ENCODE data around the gene MTFMT. TPM values are rescaled to one million over a fixed set of nuclear protein-coding genes. Genes with fewer than 3 reads are reported as not detected.
"Not testable (repeated sequence)": the region's sequence is repeated elsewhere in the genome, so short reads cannot be mapped to it uniquely, and the experiment has no call there.

The MTFMT gene
- total and polyA plus RNA-seq, 2 experiments from 2014 or later, result 16.8 to 18.2 TPM

GRCh38 chr15:65076486-65077290 lies 47.2 kb upstream of the MTFMT start, which contains the start of gene KBTBD13:
TSS of gene KBTBD13 (plus strand) at chr15:65076746. CDS start at chr15:65076816, 70 bp downstream.
- Histone ChIP-seq H3K27ac (no peak within 1 kb of the TSS), H3K36me3 (replicated peaks; ENCODE audit: insufficient read depth, low read depth) (no peaks in the 10 kb centered on the region), H3K4me3 (no peak within 1 kb of the TSS), H3K9me2 (replicated peaks; ENCODE audit: insufficient read depth) (no peaks in the 10 kb centered on the region), H3K79me2 (no peaks in the 10 kb centered on the region), H3K4me2 (no peak within 1 kb of the TSS), H4K20me1 (ENCODE audit: insufficient read depth, poor library complexity, severe bottlenecking) (no peaks in the 10 kb centered on the region), H3K9me3 (ENCODE audit: low read depth) (no peaks in the 10 kb centered on the region), H3K27me3 (no peaks in the 10 kb centered on the region), H3K4me1 (ENCODE audit: insufficient read depth) (peaks cover 4% of the 10 kb centered on the region), H2AFZ (no peak within 1 kb of the TSS)
- TF ChIP-seq EZH2 (IDR thresholded peaks at IDR 0.05; ENCODE audit: borderline replicate concordance) (no peak), EZH2phosphoT487 (IDR thresholded peaks at IDR 0.05; ENCODE audit: low read depth, severe bottlenecking, unreplicated experiment) (no peak), CTCF (IDR thresholded peaks at IDR 0.05; ENCODE audit: poor library complexity) (no peak)
- DNase-seq (ENCODE audit: low spot score), result no peak
- 98% methylated on average over 55 of the region's 73 CpGs for WGBS (ENCODE audit: low lambda C conversion rate, missing lambda C conversion rate)

GRCh38 chr15:65075607-65076395 lies 46.4 kb upstream of the MTFMT start:
- H3K4me3 ChIP-seq; H3K9me2 ChIP-seq (replicated peaks; ENCODE audit: insufficient read depth); H2AFZ ChIP-seq; H4K20me1 ChIP-seq (ENCODE audit: insufficient read depth, poor library complexity, severe bottlenecking); H3K36me3 ChIP-seq (replicated peaks; ENCODE audit: insufficient read depth, low read depth); H3K4me2 ChIP-seq; H3K27me3 ChIP-seq; H3K27ac ChIP-seq; H3K4me1 ChIP-seq (ENCODE audit: insufficient read depth); H3K9me3 ChIP-seq (ENCODE audit: low read depth); DNase-seq (ENCODE audit: low spot score); H3K79me2 ChIP-seq: not testable (repeated sequence)
- 68% methylated on average over 12 of the region's 12 CpGs for WGBS (ENCODE audit: low lambda C conversion rate, missing lambda C conversion rate)

GRCh38 chr15:65074946-65075345 lies 45.5 kb upstream of the MTFMT start:
- WGBS (ENCODE audit: low lambda C conversion rate, missing lambda C conversion rate), result 98% methylated on average over 19 of the region's 22 CpGs
- not testable (repeated sequence) for H3K27ac ChIP-seq; H3K79me2 ChIP-seq; H3K9me2 ChIP-seq (replicated peaks; ENCODE audit: insufficient read depth); H3K36me3 ChIP-seq (replicated peaks; ENCODE audit: insufficient read depth, low read depth); H3K9me3 ChIP-seq (ENCODE audit: low read depth); DNase-seq (ENCODE audit: low spot score); H3K27me3 ChIP-seq; H3K4me2 ChIP-seq; H2AFZ ChIP-seq; H4K20me1 ChIP-seq (ENCODE audit: insufficient read depth, poor library complexity, severe bottlenecking); H3K4me1 ChIP-seq (ENCODE audit: insufficient read depth); H3K4me3 ChIP-seq

- H3K36me3 ChIP-seq (replicated peaks; ENCODE audit: insufficient read depth, low read depth), result no peaks in the 10 kb centered on the region
- no peaks in the 10 kb centered on the region for H3K79me2 ChIP-seq
- peaks cover 19% of the 10 kb centered on the region for H3K4me1 ChIP-seq (ENCODE audit: insufficient read depth)
- H4K20me1 ChIP-seq (ENCODE audit: insufficient read depth, poor library complexity, severe bottlenecking), result no peaks in the 10 kb centered on the region
- H2AFZ ChIP-seq, result no peak overlapping the region
- no peaks in the 10 kb centered on the region for H3K9me2 ChIP-seq (replicated peaks; ENCODE audit: insufficient read depth)
- peaks cover under 1% of the 10 kb centered on the region for H3K27me3 ChIP-seq
- no peak overlapping the region for H3K4me2 ChIP-seq
- 93% methylated on average over 3 of the region's 3 CpGs for whole genome bisulfite sequencing (ENCODE audit: low lambda C conversion rate, missing lambda C conversion rate)
- H3K27ac ChIP-seq, result no peak overlapping the region
- no peak for DNase-seq (ENCODE audit: low spot score)
- TF ChIP-seq EZH2 (IDR thresholded peaks at IDR 0.05; ENCODE audit: borderline replicate concordance), result no peak
- no peak for TF ChIP-seq CTCF (IDR thresholded peaks at IDR 0.05; ENCODE audit: poor library complexity)
- no peak for TF ChIP-seq EZH2phosphoT487 (IDR thresholded peaks at IDR 0.05; ENCODE audit: low read depth, severe bottlenecking, unreplicated experiment)
- no peak overlapping the region for H3K4me3 ChIP-seq
- no peaks in the 10 kb centered on the region for H3K9me3 ChIP-seq (ENCODE audit: low read depth)
Observed at GRCh38 chr15:65072617-65073016, 43.2 kb upstream of the MTFMT start.

Data from hepatocyte (in vitro differentiated cells).